Large intestine (tissue), 3 donors: Measurements from ENCODE around the gene COA1. TPM values are rescaled to one million over a fixed set of nuclear protein-coding genes. Genes with fewer than 3 reads are reported as not detected.

Experiments
- DNase-seq, 2 donors: peaks; one replicate each; pipeline versions ENCODE4 v3.0.0 to v3.0.0-alpha.2; 2013
- H3K27ac ChIP-seq: one replicate; pipeline ENCODE4 v1.5.1; 2013; ENCODE audit warnings: low read length
- H3K27me3 ChIP-seq: 2 replicates; pipeline ENCODE4 v1.6.1; 2013; ENCODE audit warnings: low read length; ENCODE audit not compliant: control insufficient read depth, insufficient read depth
- H3K36me3 ChIP-seq: 2 replicates; pipeline ENCODE4 v1.6.1; 2013; ENCODE audit warnings: low read length; ENCODE audit not compliant: control insufficient read depth, insufficient read depth
- H3K4me1 ChIP-seq: one replicate; pipeline ENCODE4 v1.6.1; 2013; ENCODE audit warnings: low read length; ENCODE audit not compliant: control insufficient read depth, insufficient read depth
- H3K4me3 ChIP-seq: one replicate; pipeline ENCODE4 v1.5.1; 2013; ENCODE audit warnings: low read length
- H3K9me3 ChIP-seq: one replicate; pipeline ENCODE4 v1.6.1; 2013; ENCODE audit warnings: mild to moderate bottlenecking, low read depth, low read length, moderate library complexity; ENCODE audit not compliant: control insufficient read depth
- WGBS: methylation state at CpG from one replicate; pipeline ENCODE4 v1.1.5; 2013; ENCODE audit warnings: low lambda C conversion rate; ENCODE audit not compliant: insufficient coverage; 5-methylcytosine and 5-hydroxymethylcytosine counted together
- polyA plus RNA-seq: library from polyadenylated mRNA; unstranded; fragments of 120-200 nt; gene quantifications from one replicate; pipeline ENCODE4 v1.2.1, GENCODE V29; 2013

Gene COA1
- polyA plus RNA-seq, 1 donor, result 47.5 TPM

DNA sequence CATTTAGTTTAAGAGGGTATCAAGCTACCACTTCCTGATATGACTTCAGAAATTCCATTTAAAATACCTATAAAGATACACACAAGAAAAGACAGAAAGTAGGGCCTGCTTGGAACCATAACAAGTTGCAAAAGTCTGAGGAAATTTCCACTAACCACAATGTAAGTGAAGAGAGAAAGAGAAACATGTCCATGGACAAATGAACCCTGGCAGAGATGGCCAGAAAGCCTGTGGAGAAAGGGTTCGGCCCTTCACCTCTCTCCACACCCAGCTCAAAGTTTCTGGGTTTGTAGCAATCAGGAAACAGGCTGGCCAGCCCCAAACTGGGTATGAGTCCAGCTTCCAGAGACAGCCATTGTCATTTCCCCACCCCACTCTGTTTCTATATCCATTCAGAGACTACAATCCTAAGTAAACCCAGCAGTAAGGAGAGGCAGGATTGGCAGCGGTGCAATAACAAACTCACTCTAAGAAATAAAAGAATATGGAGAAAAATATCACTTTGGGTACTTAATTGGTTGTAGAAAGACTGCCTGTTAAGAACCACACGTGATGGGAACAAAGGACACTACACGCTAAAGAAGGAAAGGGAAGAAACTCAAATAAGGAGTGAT lies 75.3 kb downstream of the COA1 start:
- Histone ChIP-seq H3K4me3 (no peak overlapping the region), H3K36me3 (peaks cover 11% of the 10 kb centered on the region), H3K27me3 (no peaks in the 10 kb centered on the region), H3K27ac (no peak overlapping the region), H3K4me1 (no peaks in the 10 kb centered on the region), H3K9me3 (no peaks in the 10 kb centered on the region)
- DNase-seq, result no peak
- WGBS, result 100% methylated on average over 2 of the region's 4 CpGs

DNA sequence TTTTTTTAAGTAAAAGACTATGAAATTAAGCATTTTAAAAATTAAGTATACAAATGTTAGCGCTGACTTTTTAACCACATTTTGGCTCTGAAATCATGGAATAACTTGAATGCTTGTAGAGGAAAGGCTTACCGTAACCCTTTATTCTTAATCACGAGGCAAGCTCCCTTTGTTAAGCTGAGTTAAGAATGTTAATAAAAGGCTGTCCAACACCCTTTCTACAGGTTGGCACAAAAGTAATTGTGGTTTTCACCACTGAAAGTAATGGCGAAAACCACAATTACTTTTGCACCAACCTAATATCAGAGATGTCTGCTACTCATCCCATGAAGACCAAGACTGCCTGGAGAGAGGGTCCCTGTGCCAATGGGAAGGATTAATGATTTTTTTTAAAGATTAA lies 75.9 kb downstream of the COA1 start:
- Histone ChIP-seq H3K4me1 (no peaks in the 10 kb centered on the region), H3K36me3 (peaks cover 11% of the 10 kb centered on the region), H3K27me3 (no peaks in the 10 kb centered on the region), H3K27ac (no peak overlapping the region), H3K9me3 (no peaks in the 10 kb centered on the region), H3K4me3 (no peak overlapping the region)
- DNase-seq, result no peak
- 100% methylated on average over 1 of the region's 4 CpGs for WGBS

DNA sequence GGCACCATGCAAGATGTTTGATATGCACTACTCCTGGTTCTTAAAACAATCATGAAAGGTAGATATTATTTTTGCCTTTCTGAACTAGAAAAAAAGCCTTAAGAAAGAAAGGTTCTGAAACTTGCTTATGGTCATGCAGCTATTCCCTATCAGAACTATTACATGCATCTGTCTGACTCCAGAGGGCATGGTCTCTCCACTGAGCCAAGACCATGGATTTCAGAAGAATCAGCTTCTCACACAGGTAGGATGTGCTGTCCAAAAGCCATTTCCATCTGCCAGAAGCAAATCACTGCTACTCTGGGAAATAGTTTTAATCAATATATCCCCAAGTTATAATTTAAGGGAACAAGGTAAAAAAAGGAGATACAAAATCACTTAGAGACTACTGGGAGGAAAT lies 77.0 kb downstream of the COA1 start:
- Histone ChIP-seq H3K36me3 (peaks cover 17% of the 10 kb centered on the region), H3K27ac (no peak overlapping the region), H3K4me1 (peaks cover 4% of the 10 kb centered on the region), H3K9me3 (no peaks in the 10 kb centered on the region), H3K4me3 (no peak overlapping the region), H3K27me3 (no peaks in the 10 kb centered on the region)
- no peak for DNase-seq

DNA sequence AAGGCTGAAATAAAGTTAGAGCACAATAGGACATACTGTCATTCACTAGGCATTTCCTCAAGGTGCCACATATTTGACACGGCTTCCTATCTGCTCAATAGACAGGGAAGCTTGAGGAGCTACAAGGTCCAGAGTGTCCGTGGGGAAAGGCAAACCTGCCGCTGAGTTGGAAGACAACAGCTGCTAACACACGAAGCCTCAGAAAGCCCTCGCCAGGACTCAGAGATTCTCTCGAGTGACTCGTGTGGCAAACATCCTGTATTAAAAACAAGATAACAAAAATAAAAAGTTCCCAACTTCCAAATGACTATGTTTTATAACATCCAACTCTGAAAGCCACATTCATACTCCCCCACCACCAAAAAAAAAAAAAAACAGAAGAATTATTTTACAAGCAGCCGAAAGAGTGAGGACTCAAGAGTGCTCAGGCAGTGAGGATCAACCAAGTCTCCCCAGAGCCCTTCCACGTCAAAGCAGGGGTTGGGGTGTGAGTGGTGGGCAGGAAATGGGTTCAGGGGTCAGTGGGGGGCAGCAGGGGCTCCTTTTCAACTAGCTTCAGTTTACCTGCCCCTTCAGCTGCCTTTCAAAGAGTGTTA lies 78.8 kb downstream of the COA1 start:
- no peak for DNase-seq
- Histone ChIP-seq H3K27me3 (no peaks in the 10 kb centered on the region), H3K4me3 (no peak overlapping the region), H3K9me3 (no peaks in the 10 kb centered on the region), H3K27ac (no peak overlapping the region), H3K4me1 (peaks cover 6% of the 10 kb centered on the region), H3K36me3 (peaks cover 30% of the 10 kb centered on the region)
- WGBS, result no CpG with 5 or more reads among the region's 9 CpGs

DNA sequence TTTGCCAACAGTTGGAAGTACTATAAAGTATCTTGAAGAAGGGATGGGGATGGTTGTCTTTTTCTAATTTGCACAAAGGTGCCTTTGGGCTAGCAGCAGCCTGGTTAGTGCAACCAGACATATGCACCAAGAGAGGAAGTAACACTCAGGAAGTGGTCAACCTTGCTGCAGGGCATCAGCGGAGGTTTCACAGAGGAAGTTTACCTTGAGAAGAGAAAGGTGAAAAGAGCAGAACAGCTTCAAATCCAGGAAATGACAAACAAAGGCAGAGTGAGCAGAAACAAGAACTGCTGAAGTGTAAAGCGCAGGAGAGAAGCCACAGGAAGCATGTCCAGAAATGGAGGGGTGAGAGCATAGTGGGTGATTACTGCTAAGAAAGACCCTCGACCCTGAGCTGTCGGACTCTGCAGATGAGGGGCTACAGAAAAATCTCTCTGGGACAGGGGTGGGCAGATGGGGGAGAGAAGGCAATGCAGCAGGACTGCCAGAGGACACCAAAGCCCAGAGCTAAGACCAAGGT lies 79.5 kb downstream of the COA1 start:
- WGBS, result 80% methylated on average over 1 of the region's 4 CpGs
- DNase-seq, result peak; percentile 27 to 32
- Histone ChIP-seq H3K9me3 (no peaks in the 10 kb centered on the region), H3K27ac (no peak overlapping the region), H3K36me3 (peaks cover 36% of the 10 kb centered on the region), H3K4me1 (peaks cover 6% of the 10 kb centered on the region), H3K4me3 (no peak overlapping the region), H3K27me3 (no peaks in the 10 kb centered on the region)

DNA sequence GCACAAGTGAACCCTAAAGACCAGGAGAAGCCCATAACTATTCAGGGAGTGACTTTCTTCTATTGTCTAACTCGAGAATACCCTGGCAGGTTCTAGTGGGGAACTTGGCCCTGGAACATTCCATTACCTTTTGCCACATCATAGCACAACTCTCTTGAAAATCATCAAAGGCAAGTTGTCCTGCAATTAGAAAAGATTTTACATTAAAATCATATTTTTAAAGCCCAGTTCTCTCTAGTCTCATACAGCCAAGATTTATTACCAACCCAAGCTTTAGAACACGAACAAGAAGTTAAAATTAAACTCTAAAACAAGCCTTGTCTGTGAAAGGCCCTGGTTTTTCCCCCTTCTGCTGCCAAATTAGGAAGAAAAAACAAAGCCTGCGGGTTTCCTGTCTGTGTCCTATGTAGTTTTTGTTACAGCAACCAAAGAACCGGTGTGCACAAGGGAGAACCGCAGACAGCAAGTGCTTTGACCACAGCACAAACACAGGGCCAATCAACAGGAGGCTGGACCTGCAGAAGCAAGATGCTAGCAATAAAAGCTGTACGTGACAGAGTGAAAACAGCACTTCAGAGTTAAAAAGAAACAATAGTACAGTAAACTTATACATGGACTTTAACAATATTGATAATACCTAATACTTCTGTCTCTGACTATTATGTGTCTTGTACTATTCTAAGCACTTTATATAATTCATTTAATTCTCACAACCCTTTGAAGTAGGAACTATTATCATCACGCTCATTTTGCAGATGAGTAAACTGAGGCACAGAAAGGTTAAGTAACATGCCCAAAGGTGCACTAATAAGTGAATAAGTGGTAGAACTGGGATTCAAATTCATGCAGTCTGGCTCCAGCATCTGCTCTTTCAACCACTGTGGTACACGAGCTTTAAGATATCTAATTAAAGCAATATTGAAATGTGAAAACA lies 80.6 kb downstream of the COA1 start:
- Histone ChIP-seq H3K36me3 (peaks cover 41% of the 10 kb centered on the region), H3K27ac (peak overlapping the region; percentile 65), H3K9me3 (no peaks in the 10 kb centered on the region), H3K27me3 (no peaks in the 10 kb centered on the region), H3K4me1 (peaks cover 6% of the 10 kb centered on the region), H3K4me3 (no peak overlapping the region)
- peak in 1 of 2 donors; percentile 27 for DNase-seq
- WGBS, result 100% methylated on average over 1 of the region's 8 CpGs

DNA sequence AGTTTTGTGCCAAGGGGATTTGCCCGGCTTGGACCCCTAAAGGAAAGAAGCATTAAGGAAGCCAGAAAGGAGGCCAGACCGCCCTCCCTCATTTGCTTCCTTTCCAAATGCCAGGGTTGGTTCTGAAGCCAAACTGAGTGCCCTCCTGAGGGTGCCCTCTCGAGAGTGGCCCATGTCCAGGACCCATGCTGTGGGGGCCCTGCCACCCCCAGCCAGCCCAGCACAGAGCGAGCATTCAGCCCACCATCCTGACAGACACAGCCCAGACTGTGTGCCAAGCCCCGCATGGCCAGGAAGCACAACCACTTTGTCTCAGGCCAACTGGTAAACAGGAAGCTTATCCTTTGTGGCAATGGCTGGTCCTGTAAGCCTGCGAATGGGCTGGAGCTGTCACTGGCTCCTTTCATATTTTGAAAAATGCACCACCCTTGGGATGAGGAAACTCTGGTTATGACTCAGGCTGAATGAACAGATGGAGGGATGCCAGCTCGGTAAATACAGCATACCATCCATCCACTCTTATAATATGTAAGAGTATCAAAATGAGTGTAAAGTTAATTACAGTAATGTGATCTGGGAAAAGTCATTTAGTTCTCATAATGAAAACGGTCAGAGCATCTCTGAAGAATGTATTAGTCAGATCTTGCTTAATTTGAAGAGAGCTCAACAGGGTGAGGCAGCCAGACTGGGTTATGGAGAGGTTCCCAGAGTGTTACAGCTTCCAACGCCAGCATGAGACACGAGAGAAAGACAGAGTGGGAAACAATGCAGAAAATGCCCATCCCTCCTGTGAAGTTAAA lies 81.5 kb downstream of the COA1 start:
- Histone ChIP-seq H3K27me3 (no peaks in the 10 kb centered on the region), H3K27ac (peak overlapping the region; percentile 65), H3K4me3 (no peak overlapping the region), H3K4me1 (peaks cover 6% of the 10 kb centered on the region), H3K36me3 (peaks cover 48% of the 10 kb centered on the region), H3K9me3 (no peaks in the 10 kb centered on the region)
- no CpG with 5 or more reads among the region's 10 CpGs for WGBS
- peak; percentile 37 to 41 for DNase-seq

DNA sequence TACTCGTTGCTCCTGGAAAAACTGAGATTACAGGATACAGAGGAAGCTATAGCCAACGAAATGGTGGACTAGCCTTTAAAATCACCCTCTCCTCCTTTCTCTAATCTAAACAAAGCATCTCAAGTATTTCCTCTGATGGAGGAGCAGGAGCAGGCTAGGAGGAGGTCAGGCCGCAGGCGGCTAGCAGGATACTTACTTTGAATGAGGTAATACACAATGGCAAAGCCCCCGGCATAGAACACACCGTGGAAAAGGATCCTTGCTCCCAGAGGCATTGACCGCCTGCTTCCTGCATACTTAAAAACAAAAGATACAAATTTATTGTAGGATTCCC lies 82.0 kb downstream of the COA1 start:
- H3K4me3 ChIP-seq, result no peak overlapping the region
- peaks cover 50% of the 10 kb centered on the region for H3K36me3 ChIP-seq
- H3K27ac ChIP-seq, result peak overlapping the region; percentile 65
- no peaks in the 10 kb centered on the region for H3K9me3 ChIP-seq
- WGBS, result 80% methylated on average over 2 of the region's 7 CpGs
- H3K4me1 ChIP-seq, result peaks cover 6% of the 10 kb centered on the region
- DNase-seq, result no peak
- H3K27me3 ChIP-seq, result no peaks in the 10 kb centered on the region

DNA sequence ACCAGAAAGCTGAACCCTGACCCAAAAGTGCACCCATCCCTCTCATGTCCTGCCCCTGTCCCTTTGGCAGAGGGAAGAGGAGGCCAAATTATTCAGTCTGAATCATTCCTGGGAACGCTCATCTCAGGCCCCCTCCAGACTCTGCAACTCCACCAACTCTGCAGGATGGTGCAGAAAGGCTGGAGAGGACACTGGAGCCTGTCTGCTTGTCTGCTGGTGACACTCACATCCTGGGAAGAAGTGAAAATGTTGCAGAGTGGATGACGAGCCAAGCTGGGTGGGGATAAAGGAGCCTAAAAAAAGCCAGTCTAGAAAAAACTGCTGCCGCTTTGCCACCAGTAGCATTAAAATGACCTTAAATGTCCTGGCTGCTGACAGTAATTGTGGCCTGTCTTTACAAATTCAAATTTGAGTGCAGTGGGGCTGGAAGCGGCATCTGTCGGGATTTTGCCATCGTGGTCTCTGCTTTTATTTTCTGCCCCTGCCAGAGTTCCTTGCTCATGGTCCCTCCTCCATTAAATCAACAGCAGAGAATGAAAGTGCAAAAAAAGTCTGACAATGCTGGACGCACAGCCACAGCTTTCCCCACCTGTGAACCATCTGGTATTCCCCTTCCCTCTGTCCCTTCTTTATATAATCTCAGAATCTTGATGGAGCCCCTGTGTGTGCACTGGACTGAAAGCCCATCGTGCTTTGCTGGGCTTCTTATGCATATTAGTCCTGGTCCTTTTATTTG lies 82.6 kb downstream of the COA1 start:
- Histone ChIP-seq H3K36me3 (peaks cover 52% of the 10 kb centered on the region), H3K27me3 (no peaks in the 10 kb centered on the region), H3K4me1 (peaks cover 6% of the 10 kb centered on the region), H3K4me3 (no peak overlapping the region), H3K9me3 (no peaks in the 10 kb centered on the region), H3K27ac (peak overlapping the region; percentile 65)
- DNase-seq, result no peak
- WGBS, result no CpG with 5 or more reads among the region's 8 CpGs
